DMS53 (cell line): ENCODE measurements around the gene PIK3C2G.

Source experiments
- DNase-seq: peaks from one replicate; lab custom pipeline; 2025; lab: John Stamatoyannopoulos, UW

PIK3C2G gene

DNA sequence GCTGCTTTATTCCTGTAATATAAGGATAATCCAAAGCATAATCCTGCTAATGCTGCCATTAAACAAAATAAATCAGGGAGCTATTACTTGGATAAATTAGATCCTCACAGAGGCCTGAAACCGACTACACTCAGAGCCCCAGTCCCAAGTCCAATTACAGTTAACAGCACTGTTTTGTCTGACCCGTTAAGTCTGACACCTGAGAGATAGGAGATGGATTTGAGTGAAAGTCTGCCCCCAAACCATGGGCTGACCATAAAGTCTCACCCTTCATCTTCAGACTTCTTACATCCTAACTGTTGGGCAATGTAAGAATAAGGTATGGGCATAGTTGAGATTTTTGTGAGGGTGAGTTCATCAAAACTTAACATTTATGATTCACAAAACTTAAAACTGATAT, 294.8 kb downstream of the PIK3C2G start:
- DNase-seq: no peak

DNA sequence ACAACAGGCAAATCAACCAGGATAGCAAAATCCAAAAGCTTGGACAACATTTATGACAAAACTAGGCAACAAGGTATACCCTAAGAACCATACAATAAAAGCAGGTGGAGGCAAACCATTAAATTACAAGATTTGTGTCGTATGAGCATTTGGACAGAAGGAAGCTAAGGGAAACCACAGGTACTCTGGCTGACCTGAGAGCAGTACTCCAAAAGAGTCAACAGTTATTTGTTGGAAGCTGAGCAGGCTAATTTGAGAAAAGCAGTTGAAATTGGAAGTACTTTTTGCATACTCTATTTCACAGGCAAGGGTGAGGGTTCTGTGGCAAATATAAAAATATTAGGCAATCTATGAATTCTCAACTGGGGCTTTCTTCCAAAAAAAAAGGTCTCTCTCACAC, 297.9 kb downstream of the PIK3C2G start:
- no peak for DNase-seq

DNA sequence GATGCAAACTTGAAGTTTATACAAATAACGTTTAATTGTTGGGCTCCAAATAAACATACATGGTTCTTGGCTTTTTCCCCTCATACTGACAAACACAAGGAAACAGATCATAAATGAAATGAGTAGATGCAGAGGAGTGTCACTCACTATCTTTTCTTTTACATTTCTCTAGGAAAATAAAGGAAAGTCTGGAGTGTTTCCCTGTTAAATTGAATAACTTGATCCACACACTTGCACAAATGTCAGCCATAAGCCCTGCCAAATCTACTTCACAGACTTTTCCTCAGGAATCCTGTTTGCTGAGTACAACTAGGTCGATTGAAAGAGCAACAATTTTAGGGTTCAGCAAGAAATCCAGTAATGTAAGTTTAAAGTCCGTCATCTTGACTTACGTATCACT, 301.2 kb downstream of the PIK3C2G start:
- DNase-seq: no peak

DNA sequence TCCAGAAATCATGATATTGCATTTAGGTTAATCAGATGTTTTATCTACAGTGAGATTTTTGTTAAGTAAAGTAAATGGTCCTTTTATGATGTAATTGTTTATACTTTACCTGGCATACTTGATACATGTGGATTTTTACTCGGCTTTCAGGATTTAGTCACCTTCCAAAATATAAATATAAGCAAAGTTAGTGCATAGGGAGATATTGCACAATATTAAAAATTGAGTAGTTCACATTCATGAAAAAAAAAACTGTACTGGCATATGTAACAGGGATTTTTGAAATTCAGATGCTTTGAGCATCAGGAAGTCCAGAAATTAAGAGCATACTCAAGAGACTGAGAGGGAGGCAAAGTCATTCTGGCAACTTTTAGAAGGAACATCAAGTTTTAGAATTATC, 303.0 kb downstream of the PIK3C2G start:
- DNase-seq: no peak

DNA sequence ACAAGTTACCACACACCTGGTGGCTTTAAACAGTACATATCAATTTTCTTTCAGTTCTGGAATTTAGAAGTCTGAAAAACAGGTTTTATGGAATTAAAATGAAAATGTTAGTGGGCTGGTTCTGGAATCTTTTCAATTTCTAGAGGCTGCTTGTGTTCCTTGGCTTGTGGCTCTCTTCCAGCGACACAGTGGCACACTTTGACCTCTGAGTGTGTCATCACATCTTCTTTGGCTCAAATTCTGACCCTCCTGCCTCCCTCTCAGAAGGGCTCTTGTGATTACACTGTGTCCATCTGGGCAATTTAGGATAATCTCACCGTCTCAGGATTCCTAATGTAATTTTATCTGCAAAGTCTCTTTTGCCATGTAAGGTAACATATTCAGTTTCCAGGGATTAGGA, 306.5 kb downstream of the PIK3C2G start:
- no peak for DNase-seq

DNA sequence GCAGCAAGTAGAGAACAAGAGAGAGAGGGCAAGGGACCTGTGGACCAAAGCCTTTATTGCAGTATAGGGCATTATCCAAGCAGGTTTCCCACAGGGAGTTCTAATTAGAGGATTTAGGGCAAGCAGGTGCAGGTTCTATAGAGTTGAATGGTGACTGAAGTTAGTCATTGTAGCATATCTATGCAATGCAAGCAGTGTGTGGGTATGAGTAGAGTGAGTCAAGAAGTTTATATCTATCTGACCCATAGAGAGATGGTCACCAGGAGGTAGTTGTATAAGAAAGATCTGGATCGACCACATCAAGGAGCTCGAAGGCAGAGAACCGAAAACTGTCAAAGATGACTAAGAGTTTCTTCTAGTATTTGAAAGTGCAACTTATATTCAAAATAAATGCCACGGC, 309.2 kb downstream of the PIK3C2G start:
- DNase-seq: no peak

GRCh38 chr12:18576104-18576626, 314.8 kb downstream of the PIK3C2G start:
- no peak for DNase-seq

DNA sequence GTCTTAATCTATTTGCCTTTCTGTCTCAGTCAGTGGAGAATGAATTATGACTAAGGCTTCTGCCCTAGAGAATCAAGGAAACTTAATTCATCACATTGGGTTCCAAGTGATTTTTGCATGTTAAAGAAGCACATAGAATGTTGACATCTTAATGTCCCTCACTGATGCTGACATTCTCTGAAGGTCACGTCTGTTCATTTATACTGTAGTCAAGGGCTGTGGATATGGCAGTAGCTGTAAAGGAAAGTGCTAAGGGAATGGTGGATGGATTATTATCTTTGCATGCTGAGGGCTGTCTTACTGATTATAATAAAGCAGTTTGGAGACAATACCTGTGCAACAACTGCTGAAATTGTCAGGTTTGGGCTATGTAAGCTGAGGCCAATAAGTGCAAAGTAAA, 315.3 kb downstream of the PIK3C2G start:
- no peak for DNase-seq

- no peak for DNase-seq
Observed at GRCh38 chr12:18578191-18578590, 316.9 kb downstream of the PIK3C2G start.

DNA sequence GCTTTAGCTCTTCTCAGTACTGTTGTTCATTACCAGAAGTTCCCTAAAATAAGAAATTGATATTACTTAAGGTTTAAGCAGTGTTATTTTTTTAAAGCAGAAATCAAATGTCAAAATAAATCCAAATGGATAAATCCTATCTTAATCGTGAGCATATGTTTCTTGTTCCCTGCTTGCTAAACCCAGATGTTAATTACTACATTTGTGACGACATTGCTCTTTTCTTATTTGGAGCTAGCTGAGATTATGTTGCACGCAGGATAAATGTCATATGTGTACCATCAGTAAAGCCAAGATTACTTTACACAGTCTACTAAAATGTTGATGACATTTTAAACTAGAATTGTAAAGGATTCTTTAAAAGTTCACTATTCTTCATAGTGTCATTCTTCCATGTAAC, 319.0 kb downstream of the PIK3C2G start:
- no peak for DNase-seq

- no peak for DNase-seq
Observed at GRCh38 chr12:18580706-18581105, 319.4 kb downstream of the PIK3C2G start.

DNA sequence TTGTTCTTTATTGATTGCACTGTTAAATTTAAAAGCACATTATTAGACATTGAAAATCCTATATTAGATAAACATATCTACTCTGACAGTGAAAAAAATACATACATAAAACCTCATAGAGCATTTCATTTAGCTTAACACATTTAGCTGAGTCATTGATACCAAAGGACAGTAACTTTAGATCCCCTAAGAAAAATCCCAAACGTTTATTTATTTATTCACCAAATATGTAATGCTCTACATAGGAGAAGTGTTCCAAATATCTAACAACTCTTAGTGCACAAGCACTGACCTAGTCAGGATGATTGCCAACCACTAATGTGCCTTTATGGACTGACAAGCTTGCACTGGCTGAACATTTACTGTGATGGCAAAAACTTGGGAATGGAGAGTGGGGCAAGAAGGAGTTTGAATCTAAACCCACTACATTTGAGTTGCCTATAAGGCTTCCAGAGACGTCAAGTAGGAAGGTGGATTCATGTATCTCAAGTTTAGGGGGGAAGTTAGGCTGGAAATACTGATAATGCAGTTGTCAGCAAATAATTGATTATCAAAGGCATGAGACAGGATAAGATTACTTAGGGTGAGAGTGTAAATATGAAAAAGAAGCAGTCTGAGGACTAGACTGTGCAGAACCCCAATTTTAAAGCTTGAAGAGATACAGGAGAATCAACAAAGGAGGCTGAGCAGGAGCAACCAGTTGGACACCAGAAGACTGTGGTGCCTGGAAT, 320.1 kb downstream of the PIK3C2G start:
- no peak for DNase-seq

GRCh38 chr12:18583655-18584054, 322.3 kb downstream of the PIK3C2G start:
- DNase-seq: peak; percentile 37

DNA sequence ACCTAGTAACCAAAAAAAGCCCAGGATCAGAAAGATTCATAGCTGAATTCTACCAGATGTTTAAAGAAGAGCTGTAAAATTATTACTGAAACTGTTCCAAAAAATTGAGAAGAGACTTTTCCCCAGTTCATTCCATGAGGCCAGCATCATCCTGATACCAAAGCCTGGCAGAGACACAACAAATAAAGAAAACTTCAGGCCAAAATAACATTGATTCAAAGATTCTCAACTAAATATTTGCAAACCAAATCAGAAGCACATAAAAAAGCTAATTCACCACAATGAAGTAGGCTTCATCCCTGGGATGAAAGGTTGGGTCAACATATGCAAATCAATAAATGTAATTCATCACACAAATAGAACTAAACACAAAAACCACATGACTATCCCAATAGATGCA, 325.3 kb downstream of the PIK3C2G start:
- DNase-seq: no peak

GRCh38 chr12:18589316-18589715, 328.0 kb downstream of the PIK3C2G start:
- peak; percentile 39 for DNase-seq

GRCh38 chr12:18591473-18591872, 330.2 kb downstream of the PIK3C2G start:
- DNase-seq: peak; percentile 29

GRCh38 chr12:18595412-18595811, 334.1 kb downstream of the PIK3C2G start:
- DNase-seq: no peak

GRCh38 chr12:18601962-18602361, 340.6 kb downstream of the PIK3C2G start:
- no peak for DNase-seq

- DNase-seq: no peak
Observed at GRCh38 chr12:18612971-18613370, 351.7 kb downstream of the PIK3C2G start.

- no peak for DNase-seq
Observed at GRCh38 chr12:18620986-18621385, 359.7 kb downstream of the PIK3C2G start.

GRCh38 chr12:18629445-18629844, 368.1 kb downstream of the PIK3C2G start:
- no peak for DNase-seq

DNA sequence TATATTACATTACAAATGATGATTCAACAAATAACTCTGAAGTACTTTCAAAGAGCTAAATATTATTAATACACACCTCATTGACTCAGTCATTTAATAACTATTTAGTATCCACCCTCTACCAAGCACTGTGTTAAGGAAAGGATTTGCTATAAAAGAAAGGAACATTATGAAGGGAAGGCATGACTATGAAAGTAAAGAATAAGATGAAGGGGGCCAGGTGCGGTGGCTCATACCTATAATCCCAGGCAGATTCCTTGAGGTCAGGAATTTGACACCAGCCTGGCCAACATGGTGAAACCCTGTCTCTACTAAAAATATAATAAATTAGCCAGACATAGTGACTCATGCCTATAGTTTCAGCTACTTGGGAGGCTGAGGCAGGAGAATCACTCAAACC, 368.6 kb downstream of the PIK3C2G start:
- DNase-seq: no peak

GRCh38 chr12:18631339-18631738, 370.0 kb downstream of the PIK3C2G start:
- no peak for DNase-seq

DNA sequence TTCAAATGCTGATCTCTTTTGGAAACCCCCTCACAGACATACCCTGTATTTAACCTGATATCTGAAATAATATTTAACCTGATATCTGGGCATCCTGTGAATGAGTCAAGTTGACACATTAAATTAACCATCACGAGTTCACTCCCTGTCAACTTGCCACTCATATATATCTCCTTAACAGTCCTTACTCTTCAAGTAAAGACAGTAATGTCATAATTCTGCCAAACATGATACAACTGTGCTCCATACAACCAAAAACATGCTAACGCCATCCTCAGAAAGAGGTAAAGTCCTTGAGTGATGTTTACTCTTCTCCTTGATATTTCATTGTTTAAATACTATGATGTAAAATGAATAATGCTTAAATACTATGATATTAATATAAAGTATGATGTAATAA, 371.5 kb downstream of the PIK3C2G start:
- DNase-seq: no peak
